ENCODE measurements around the gene NVL.
A peak's percentile ranks its signal among the peaks of the same experiment; 100 is the strongest.
"Not testable (repeated sequence)": the region's sequence is repeated elsewhere in the genome, so short reads cannot be mapped to it uniquely, and the experiment has no call there.

The NVL gene

GRCh38 chr1:224329842-224330753 lies at the start of gene NVL:
Gene NVL, minus strand, starts transcription at chr1:224330172. Its CDS starts 45 bp downstream, at chr1:224330127.
- DNase-seq, result peak; percentile 77

- no peak for DNase-seq
Measured at GRCh38 chr1:224378855-224379631, 49.1 kb upstream of the NVL start.

- DNase-seq, result no peak
Measured at GRCh38 chr1:224377676-224378006, 47.7 kb upstream of the NVL start.

GRCh38 chr1:224375059-224375458 lies 45.1 kb upstream of the NVL start:
- no peak for DNase-seq

GRCh38 chr1:224373008-224373590 lies 43.1 kb upstream of the NVL start:
- DNase-seq, result no peak

- DNase-seq, result no peak
Measured at GRCh38 chr1:224368409-224368808, 38.4 kb upstream of the NVL start.

GRCh38 chr1:224359207-224359606 lies 29.2 kb upstream of the NVL start:
- no peak for DNase-seq

GRCh38 chr1:224358237-224358636 lies 28.3 kb upstream of the NVL start:
- DNase-seq, result no peak

- no peak for DNase-seq
Measured at GRCh38 chr1:224357626-224358124, 27.7 kb upstream of the NVL start.

- DNase-seq, result peak; percentile 89
Measured at GRCh38 chr1:224356685-224357625, 27.0 kb upstream of the NVL start, which contains the start of gene CNIH4. Gene CNIH4, plus strand, starts transcription at chr1:224356879. Its CDS starts 46 bp downstream, at chr1:224356925.

- no peak for DNase-seq
Measured at GRCh38 chr1:224353975-224354925, 24.3 kb upstream of the NVL start.

- DNase-seq, result not testable (repeated sequence)
Measured at GRCh38 chr1:224352436-224353085, 22.6 kb upstream of the NVL start.

- not testable (repeated sequence) for DNase-seq
Measured at GRCh38 chr1:224349716-224350115, 19.7 kb upstream of the NVL start.

GRCh38 chr1:224348137-224348536 lies 18.2 kb upstream of the NVL start:
- DNase-seq, result no peak

- DNase-seq, result no peak
Measured at GRCh38 chr1:224343679-224344078, 13.7 kb upstream of the NVL start.

- peak; percentile 36 for DNase-seq
Measured at GRCh38 chr1:224340453-224341384, 10.7 kb upstream of the NVL start.

GRCh38 chr1:224339442-224340033 lies 9.6 kb upstream of the NVL start:
- DNase-seq, result no peak

- DNase-seq, result no peak
Measured at GRCh38 chr1:224338150-224338838, 8.3 kb upstream of the NVL start.

All from activated CD4-positive, alpha-beta T cell treated with anti-CD3 and anti-CD28 coated beads, Interleukin-2, amount 50 U/mL, for 1 hour (primary cell).